Measurements from ENCODE around the gene OLR1.
A peak's percentile ranks its signal among the peaks of the same experiment; 100 is the strongest.

Gene OLR1

GRCh38 chr12:10132850-10133370, 39.0 kb downstream of the OLR1 start:
- no peak for TF ChIP-seq CTCF (IDR thresholded peaks at IDR 0.05)
- H3K27ac ChIP-seq: no peak overlapping the region
- no peak for DNase-seq (ENCODE audit: low spot score)
- H3K4me3 ChIP-seq: no peak overlapping the region

- no peak for TF ChIP-seq CTCF (IDR thresholded peaks at IDR 0.05)
- DNase-seq (ENCODE audit: low spot score): no peak
- Histone ChIP-seq H3K4me3 (no peak overlapping the region), H3K27ac (peak overlapping the region in 1 of 2 donors; percentile 3)
Observed at GRCh38 chr12:10131111-10131690, 40.7 kb downstream of the OLR1 start.

GRCh38 chr12:10130042-10130441, 41.9 kb downstream of the OLR1 start, which contains the start of gene CLEC7A:
CLEC7A (minus strand) TSS chr12:10130199; CDS start chr12:10130082, 117 bp downstream.
- peak within 1 kb of the TSS in 1 of 2 donors; percentile 56 for H3K27ac ChIP-seq
- TF ChIP-seq CTCF (IDR thresholded peaks at IDR 0.05): no peak
- DNase-seq (ENCODE audit: low spot score): no peak
- peak within 1 kb of the TSS; percentile 19 for H3K4me3 ChIP-seq

GRCh38 chr12:10128687-10129086, 43.2 kb downstream of the OLR1 start:
- Histone ChIP-seq H3K4me3 (peak overlapping the region; percentile 44), H3K27ac (peak overlapping the region in 1 of 2 donors; percentile 66)
- TF ChIP-seq CTCF (IDR thresholded peaks at IDR 0.05): no peak
- no peak for DNase-seq (ENCODE audit: low spot score)

- no peak overlapping the region for H3K4me3 ChIP-seq
- no peak overlapping the region for H3K27ac ChIP-seq
- no peak for TF ChIP-seq CTCF (IDR thresholded peaks at IDR 0.05)
- no peak for DNase-seq (ENCODE audit: low spot score)
Observed at GRCh38 chr12:10126413-10126812, 45.5 kb downstream of the OLR1 start.

GRCh38 chr12:10122689-10123088, 49.2 kb downstream of the OLR1 start:
- no peak for TF ChIP-seq CTCF (IDR thresholded peaks at IDR 0.05)
- Histone ChIP-seq H3K27ac (no peak overlapping the region), H3K4me3 (no peak overlapping the region)
- no peak for DNase-seq (ENCODE audit: low spot score)

- TF ChIP-seq CTCF (IDR thresholded peaks at IDR 0.05): no peak
- Histone ChIP-seq H3K4me3 (no peak overlapping the region), H3K27ac (no peak overlapping the region)
- DNase-seq (ENCODE audit: low spot score): no peak
Observed at GRCh38 chr12:10121278-10121677, 50.7 kb downstream of the OLR1 start.

All from coronary artery (tissue), 2 donors.